CD4-positive, alpha-beta T cell treated with Interleukin-6 for 4 hours (primary cell): ENCODE results near the gene PLA2G2C.

Source experiments
- DNase-seq: peaks from one replicate; pipeline ENCODE4 v3.0.0-alpha.2; 2020; ENCODE audit warnings: mixed read lengths

Gene PLA2G2C

GRCh38 chr1:20202166-20202565 is 15.8 kb upstream of the PLA2G2C start:
- no peak for DNase-seq

- no peak for DNase-seq
Measured at GRCh38 chr1:20200966-20201365, 14.6 kb upstream of the PLA2G2C start.

GRCh38 chr1:20199840-20200239 is 13.5 kb upstream of the PLA2G2C start:
- no peak for DNase-seq

GRCh38 chr1:20199403-20199802 is 13.1 kb upstream of the PLA2G2C start:
- no peak for DNase-seq

- no peak for DNase-seq
Measured at GRCh38 chr1:20198918-20199317, 12.6 kb upstream of the PLA2G2C start.

GRCh38 chr1:20198296-20198695 is 12.0 kb upstream of the PLA2G2C start:
- DNase-seq, result no peak

GRCh38 chr1:20197329-20197791 is 11.0 kb upstream of the PLA2G2C start:
- no peak for DNase-seq

- DNase-seq, result no peak
Measured at GRCh38 chr1:20195462-20195780, 9.1 kb upstream of the PLA2G2C start.

- peak; percentile 80 for DNase-seq
Measured at GRCh38 chr1:20194757-20195461, 8.6 kb upstream of the PLA2G2C start.

- DNase-seq, result no peak
Measured at GRCh38 chr1:20194224-20194623, 7.9 kb upstream of the PLA2G2C start.

GRCh38 chr1:20192871-20193411 is 6.6 kb upstream of the PLA2G2C start:
- DNase-seq, result no peak

GRCh38 chr1:20192364-20192763 is 6.0 kb upstream of the PLA2G2C start:
- no peak for DNase-seq

- no peak for DNase-seq
Measured at GRCh38 chr1:20191266-20191825, 5.0 kb upstream of the PLA2G2C start.

GRCh38 chr1:20190256-20191160 is 4.2 kb upstream of the PLA2G2C start:
- DNase-seq, result no peak

- DNase-seq, result no peak
Measured at GRCh38 chr1:20189664-20190063, 3.3 kb upstream of the PLA2G2C start.

- no peak for DNase-seq
Measured at GRCh38 chr1:20188455-20188817, 2.1 kb upstream of the PLA2G2C start.

GRCh38 chr1:20187813-20188454 is 1.6 kb upstream of the PLA2G2C start:
- DNase-seq, result no peak

- peak; percentile 29 for DNase-seq
Measured at GRCh38 chr1:20187103-20187812, 940 bp upstream of the PLA2G2C start.

GRCh38 chr1:20184997-20185833 is 1.1 kb downstream of the PLA2G2C start:
- DNase-seq, result peak; percentile 63

GRCh38 chr1:20184481-20184900 is 1.8 kb downstream of the PLA2G2C start:
- DNase-seq, result no peak

GRCh38 chr1:20183616-20184271 is 2.6 kb downstream of the PLA2G2C start:
- no peak for DNase-seq
